GM18907 (cell line): Measurements from ENCODE around the gene OMP.

Experiments used
- ATAC-seq: cut with Tn5 transposase; IDR thresholded peaks from one replicate; pipeline ENCODE4 v1.9.1; 2021; ENCODE audit warnings: mild to moderate bottlenecking, moderate library complexity; ENCODE audit not compliant: unreplicated experiment

Gene OMP

DNA sequence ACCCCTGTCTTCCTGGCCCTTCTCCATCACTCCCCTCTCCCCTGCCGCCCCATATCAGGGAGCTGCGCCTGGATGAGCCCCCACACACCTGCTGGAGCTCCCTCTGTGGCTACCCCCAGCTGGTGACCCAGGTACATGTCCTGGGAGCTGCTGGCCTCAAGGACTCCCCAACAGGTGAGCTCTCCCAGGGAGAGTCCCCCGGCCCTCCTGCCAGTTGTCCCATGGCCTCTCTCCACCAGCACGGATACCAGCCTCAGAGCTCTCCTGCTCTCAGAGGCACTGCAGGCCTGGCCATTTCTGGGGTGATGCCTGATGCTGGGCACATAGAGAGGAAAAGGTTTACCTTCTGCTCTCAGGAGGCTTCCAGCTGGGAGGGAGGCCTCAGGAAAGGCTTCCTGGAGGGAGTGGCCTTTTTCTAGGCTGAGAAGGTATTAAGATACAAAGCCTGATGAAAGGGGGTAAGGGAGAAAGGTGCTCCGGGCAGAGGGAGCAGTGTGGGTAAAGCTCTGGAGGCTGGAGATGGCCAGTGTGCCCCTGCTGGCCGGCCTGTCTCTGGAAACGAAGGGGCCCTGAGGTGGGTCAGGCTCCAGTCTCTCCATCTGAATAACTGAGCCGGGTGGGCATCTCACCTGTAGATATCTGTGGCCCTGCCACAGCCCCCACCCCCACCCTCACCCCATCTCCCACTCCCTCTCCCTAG lies 19.4 kb downstream of the OMP start:
- no peak for ATAC-seq

DNA sequence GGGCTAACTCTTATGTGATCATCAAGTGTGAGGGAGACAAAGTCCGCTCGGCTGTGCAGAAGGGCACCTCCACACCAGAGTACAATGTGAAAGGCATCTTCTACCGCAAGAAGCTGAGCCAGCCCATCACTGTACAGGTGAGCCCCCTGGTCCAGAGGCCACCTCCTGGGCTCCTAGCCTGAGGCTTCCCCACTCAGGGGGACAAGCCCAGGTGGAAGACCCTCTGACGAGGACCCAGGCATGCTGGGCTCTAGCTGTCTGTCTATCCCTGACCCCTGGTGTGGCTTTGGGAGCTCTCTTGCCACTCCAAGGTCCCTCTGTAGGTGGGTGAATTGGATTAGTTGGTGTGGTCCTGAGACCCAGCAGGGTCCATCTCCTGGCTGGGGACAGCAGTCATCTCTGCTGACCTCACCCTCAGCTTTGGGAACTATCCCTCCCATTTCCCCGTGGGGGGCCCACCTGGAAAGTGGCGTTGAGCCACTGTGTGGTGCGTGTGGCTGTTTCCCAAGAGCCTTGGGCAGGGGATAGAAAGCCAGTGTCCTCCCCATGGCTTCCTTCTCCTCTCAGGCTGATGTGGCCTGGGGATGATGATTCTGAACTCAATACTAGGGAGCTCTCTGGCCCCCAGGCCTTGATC lies 20.1 kb downstream of the OMP start:
- no peak for ATAC-seq

GRCh38 chr11:77123591-77123990 lies 21.0 kb downstream of the OMP start:
- no peak for ATAC-seq

- ATAC-seq = no peak
These were observed 21.4 kb downstream of the OMP start for GRCh38 chr11:77124041-77124440.

- no peak for ATAC-seq
These were observed 21.8 kb downstream of the OMP start for GRCh38 chr11:77124488-77124887.

DNA sequence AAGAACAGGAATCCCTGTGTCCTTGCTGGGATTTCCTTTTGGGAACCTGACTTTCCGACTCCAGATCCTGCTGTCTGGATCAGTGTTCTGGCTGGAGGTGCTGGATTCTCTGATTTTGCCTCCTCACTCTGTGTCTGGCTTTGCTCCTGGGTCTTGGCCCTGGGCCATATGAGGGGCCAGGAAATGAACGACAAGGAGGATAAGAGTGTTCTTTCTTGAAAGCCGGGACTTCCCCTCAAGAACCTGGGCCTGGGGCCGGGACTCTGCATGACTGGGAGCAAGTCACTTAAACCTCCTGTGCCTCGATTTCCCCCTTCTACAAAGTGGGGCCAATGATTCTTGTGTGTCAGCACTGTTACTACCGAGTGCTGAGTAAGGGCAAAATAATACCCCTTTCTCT lies 22.6 kb downstream of the OMP start:
- no peak for ATAC-seq

- no peak for ATAC-seq
These were observed 23.1 kb downstream of the OMP start for GRCh38 chr11:77125695-77126094.

DNA sequence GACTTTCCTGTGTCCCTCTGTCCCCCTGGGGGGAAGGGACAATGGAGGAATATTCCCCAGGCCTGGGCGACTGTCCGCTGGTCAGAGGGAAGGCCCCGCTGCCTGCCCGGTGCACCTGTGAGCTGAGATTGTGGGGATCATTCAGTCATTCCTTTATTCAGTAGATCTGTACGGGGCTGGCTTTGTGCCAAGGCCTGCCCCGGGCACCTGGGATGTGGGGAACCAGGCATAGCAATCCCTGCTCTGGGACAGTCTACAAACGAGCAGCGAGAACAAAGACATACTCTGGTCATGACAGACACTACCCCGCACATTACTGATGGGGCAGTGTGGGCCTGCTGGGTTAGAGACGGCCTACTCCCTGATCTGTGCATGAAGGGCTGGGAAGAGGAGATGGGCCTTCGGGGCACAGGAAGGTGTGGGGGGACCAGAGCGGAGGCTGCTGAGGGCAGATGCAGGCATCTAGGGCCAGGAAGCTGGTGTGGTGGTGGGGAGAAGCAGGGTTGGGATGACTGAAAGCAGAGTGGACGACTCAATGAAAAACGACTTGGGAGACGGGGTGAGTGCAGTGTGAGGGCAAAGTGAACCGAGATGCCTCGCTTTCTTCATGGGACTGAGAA lies 23.6 kb downstream of the OMP start:
- ATAC-seq = no peak

GRCh38 chr11:77126861-77127234 lies 24.2 kb downstream of the OMP start:
- no peak for ATAC-seq

DNA sequence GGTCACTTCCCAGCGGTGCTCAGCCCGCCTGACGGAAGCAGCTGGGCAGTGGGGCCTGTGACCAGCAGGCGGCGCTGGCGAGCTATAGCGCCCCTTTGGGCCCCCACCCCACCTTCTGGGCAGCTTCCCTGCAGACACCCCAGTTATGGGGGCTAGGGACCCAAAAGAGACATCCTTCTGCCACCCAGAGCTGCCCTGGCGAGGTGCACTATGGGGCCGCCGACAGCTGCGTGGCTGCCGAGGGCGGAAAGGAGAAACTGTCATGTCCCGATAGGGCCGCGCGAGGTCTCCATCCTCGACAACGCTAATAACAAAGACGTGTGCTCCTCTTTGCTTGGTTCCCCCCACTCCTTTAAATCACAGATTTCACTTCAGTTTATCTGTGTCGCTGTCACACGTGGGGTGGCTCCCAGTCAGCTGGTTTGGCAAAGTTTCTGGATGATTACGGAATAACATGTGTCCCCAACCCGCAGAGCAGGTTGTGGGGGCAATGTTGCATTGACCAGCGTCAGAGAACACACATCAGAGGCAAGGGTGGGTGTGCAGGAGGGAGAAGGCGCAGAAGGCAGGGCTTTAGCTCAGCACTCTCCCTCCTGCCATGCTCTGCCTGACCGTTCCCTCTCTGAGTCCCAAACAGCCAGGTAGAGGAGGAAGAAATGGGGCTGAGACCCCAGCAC lies 24.7 kb downstream of the OMP start:
- ATAC-seq = no peak

- no peak for ATAC-seq
These were observed 25.5 kb downstream of the OMP start, which contains the start of gene MYO7A for GRCh38 chr11:77127920-77128691. Gene MYO7A, plus strand, starts transcription at chr11:77128246. Its CDS starts 2,389 bp downstream, at chr11:77130635.

- ATAC-seq = no peak
These were observed 26.6 kb downstream of the OMP start for GRCh38 chr11:77129069-77129841.

- no peak for ATAC-seq
These were observed 27.5 kb downstream of the OMP start for GRCh38 chr11:77129842-77130756.

DNA sequence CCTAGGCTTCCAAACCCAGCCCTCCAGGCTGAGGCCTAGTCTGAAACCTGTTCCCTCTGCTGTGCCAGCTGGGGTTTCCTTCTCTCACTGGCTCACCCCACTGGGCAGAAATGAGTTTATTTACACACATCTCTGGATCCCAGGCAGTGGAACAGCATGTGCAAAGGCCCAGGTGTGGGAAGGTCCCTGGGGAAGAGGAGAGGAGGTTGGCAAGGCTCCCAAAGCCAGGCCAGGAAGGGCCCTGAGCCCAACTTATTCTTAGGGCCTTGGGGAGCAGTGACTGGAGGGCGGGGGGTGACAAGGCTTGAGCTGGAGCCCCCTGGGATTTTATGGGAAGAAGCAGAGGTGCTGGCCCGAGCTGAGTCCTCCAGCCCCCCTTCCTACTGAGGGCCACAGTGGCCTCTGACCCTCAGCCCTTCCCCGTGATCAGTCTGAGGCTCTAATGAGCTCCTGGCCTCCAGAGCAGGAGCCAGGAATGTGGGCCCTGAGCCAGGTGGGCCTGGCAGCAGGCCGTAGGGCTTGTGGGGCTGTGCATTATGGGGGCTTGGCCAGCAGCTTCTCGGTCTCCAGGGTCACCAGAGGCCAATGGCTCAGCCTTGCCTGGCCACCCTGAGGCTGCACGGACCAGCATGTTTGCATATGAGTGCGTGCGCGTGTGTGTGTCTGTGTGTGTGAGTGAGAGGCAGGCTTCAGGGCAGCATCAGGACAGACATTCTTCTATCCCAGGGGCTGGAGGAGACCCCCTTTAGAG lies 28.3 kb downstream of the OMP start:
- ATAC-seq = no peak

DNA sequence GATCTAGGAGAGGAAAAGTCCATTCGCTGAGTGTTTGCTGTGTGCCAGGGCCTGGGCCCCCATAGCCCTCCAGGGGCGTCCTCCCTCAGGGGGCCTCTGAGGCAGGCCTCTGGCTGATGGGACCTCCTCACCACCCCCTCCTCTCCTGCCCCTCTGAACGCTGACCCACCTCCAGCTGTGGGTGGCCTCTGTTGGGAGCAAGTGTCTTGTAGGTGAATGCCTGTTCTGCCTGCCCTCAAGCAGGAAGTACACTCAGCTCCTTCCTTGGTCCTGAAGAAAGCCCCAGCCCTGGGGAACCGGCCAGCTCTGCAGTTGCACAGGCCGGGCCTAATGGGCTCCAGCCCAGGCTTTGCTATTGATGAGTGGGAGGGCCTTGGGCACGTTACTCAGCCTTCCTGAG lies 28.9 kb downstream of the OMP start:
- no peak for ATAC-seq

DNA sequence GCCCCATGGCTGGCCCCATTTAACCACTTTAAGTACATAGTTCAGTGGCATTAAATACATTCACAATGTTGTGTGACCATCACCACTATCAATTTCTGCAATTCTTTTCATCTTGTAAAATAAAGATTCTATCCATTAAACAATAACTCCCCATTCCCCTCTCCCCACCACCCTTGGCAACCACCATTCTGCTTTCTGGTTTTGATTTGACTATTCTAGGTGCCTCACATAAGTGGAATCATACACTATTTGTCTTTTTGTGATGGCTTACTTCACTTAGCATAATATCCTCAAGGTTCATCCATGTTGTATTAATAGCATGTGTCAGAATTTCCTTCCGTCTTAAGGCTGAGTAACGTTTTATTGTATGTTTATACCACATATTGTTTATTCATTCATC lies 32.4 kb downstream of the OMP start:
- no peak for ATAC-seq

DNA sequence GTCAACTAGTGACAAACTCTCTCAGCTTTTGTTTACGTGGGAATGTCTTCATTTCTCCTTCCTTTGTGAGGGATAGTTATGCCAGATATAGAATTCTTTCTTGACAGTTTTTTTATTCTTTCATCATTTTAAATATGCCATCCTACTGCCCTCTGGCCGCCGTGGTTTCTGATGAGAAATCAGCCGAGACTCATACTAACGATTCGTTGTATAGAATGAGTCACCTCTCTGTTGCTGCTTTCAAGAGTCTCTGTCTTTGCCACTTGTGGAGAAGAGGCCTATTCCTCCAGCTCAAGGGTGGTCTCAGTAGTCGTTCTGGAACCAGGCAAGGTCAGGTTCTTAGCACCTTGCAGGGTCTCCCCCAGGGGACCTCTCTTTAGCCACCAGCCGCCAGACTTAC lies 33.4 kb downstream of the OMP start:
- no peak for ATAC-seq

- ATAC-seq = no peak
These were observed 34.3 kb downstream of the OMP start for GRCh38 chr11:77136784-77137420.
